Prostate gland (tissue), 2 donors: ENCODE results near the gene CSTF2.

Experiments used
- CTCF ChIP-seq, 4 experiments: fragments of 200-600 bp in 2 of 4; fragments of 450-650 bp in 2 of 4; sonication (generic) in 2 of 4; IDR thresholded peaks; 1 replicate in 3 of 4; 2 replicates in 1 of 4; pipeline ENCODE4 v1.5.1; 2016 to 2019; ENCODE audit warnings: antibody characterized with exemption in 4 of 4, mild to moderate bottlenecking in 2 of 4, moderate library complexity in 2 of 4
- POLR2A ChIP-seq: fragments of 450-650 bp; IDR thresholded peaks from one replicate; pipeline ENCODE4 v1.6.1; 2016; ENCODE audit warnings: antibody characterized with exemption, mild to moderate bottlenecking
- POLR2AphosphoS5 ChIP-seq: sonication (generic); formaldehyde crosslinking; IDR thresholded peaks from one replicate; pipeline ENCODE4 v1.6.1; 2017; ENCODE audit warnings: antibody characterized with exemption

DNA sequence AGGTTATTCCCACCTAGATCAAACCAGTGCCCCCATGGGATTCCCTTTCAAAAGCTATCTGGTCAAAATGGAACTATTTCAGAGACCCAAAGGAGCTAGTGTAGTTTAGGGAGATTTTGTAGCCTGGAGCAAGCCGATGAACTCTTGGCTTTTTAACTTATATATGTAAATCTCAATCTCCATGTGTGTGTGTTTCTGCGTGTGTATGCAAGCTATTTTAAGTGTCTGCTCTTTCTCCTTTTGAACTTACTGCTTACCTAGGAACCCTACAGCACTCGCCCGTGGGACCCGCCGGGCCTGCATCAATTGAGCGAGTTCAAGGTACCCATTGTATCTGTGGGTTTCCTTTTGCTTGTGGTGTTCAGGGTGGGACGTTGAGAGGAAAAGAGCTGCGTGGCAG is 10.4 kb downstream of the CSTF2 start:
- no peak for TF ChIP-seq CTCF (IDR thresholded peaks at IDR 0.05)
- TF ChIP-seq POLR2AphosphoS5 = no peak
- no peak for TF ChIP-seq POLR2A
